Stimulated activated CD4-positive, alpha-beta T cell treated with anti-CD3 and anti-CD28 coated beads, TNF-alpha, amount 100 ng/mL, for 48 hours (primary cell): ENCODE data around the gene HDAC4.

ENCODE experiments used
- DNase-seq, 3 donors: peaks; one replicate each; pipeline ENCODE4 v3.0.0-alpha.2; 2020; ENCODE audit warnings: low read depth in 3 of 3

HDAC4 gene

GRCh38 chr2:239033801-239034560, 366.8 kb downstream of the HDAC4 start:
- no peak for DNase-seq

GRCh38 chr2:239029958-239030357, 370.9 kb downstream of the HDAC4 start:
- DNase-seq = no peak

- no peak for DNase-seq
Measured at GRCh38 chr2:239028253-239028619, 372.6 kb downstream of the HDAC4 start.

- DNase-seq = no peak
Measured at GRCh38 chr2:239027391-239028252, 373.2 kb downstream of the HDAC4 start.

- no peak for DNase-seq
Measured at GRCh38 chr2:239026711-239027361, 374.0 kb downstream of the HDAC4 start.

GRCh38 chr2:239025951-239026461, 374.8 kb downstream of the HDAC4 start:
- DNase-seq = no peak

- DNase-seq = no peak
Measured at GRCh38 chr2:239025096-239025801, 375.6 kb downstream of the HDAC4 start.

GRCh38 chr2:239024226-239024625, 376.6 kb downstream of the HDAC4 start:
- DNase-seq = no peak

GRCh38 chr2:239022437-239023260, 378.2 kb downstream of the HDAC4 start:
- DNase-seq = no peak

GRCh38 chr2:239021651-239022436, 379.0 kb downstream of the HDAC4 start:
- no peak for DNase-seq

GRCh38 chr2:239021224-239021623, 379.6 kb downstream of the HDAC4 start:
- DNase-seq = no peak

- no peak for DNase-seq
Measured at GRCh38 chr2:239020541-239021041, 380.2 kb downstream of the HDAC4 start.

- no peak for DNase-seq
Measured at GRCh38 chr2:239019183-239019581, 381.6 kb downstream of the HDAC4 start.

GRCh38 chr2:239018271-239019182, 382.3 kb downstream of the HDAC4 start:
- DNase-seq = no peak

- DNase-seq = no peak
Measured at GRCh38 chr2:239017491-239018098, 383.2 kb downstream of the HDAC4 start.

GRCh38 chr2:239015901-239016675, 384.7 kb downstream of the HDAC4 start:
- no peak for DNase-seq

- DNase-seq = no peak
Measured at GRCh38 chr2:239015218-239015900, 385.5 kb downstream of the HDAC4 start.
